Ovary (tissue), 9 donors: ENCODE results near the gene TTLL3. TPM values are rescaled to one million over a fixed set of nuclear protein-coding genes. Genes with fewer than 3 reads are reported as not detected.

Experiments
- DNase-seq, 5 donors: peaks; one replicate each; pipeline ENCODE4 v3.0.0-alpha.2; 2019 to 2020
- H3K27ac ChIP-seq, 2 donors: fragments of 200-600 bp; one replicate each; pipeline versions ENCODE4 v1.5.1 to v1.8.0; 2019 to 2022
- H3K27me3 ChIP-seq: fragments of 200-600 bp; one replicate; pipeline ENCODE4 v1.8.0; 2022
- H3K36me3 ChIP-seq: fragments of 200-600 bp; sonication (generic); one replicate; pipeline ENCODE4 v1.5.1; 2019
- H3K4me1 ChIP-seq: one replicate; pipeline ENCODE4 v1.8.1; 2013; ENCODE audit warnings: mild to moderate bottlenecking, moderate library complexity; ENCODE audit not compliant: insufficient read depth
- H3K4me3 ChIP-seq: fragments of 200-600 bp; sonication (generic); one replicate; pipeline ENCODE4 v1.5.1; 2017
- H3K9me3 ChIP-seq, 2 donors: fragments of 200-600 bp in 1 of 2; sonication (generic) in 1 of 2; one replicate each; pipeline versions ENCODE4 v1.5.1 to v1.8.1; 2013 to 2019; ENCODE audit warnings: mild to moderate bottlenecking in 1 of 2, moderate library complexity in 1 of 2
- CTCF ChIP-seq, 3 donors: fragments of 450-650 bp in 2 of 3; fragments of 200-600 bp in 1 of 3; IDR thresholded peaks; one replicate each; pipeline versions ENCODE4 v1.5.1 to v1.8.0; 2016 to 2022; ENCODE audit warnings: antibody characterized with exemption in 3 of 3, mild to moderate bottlenecking in 1 of 3
- EP300 ChIP-seq: sonication (generic); formaldehyde crosslinking; IDR thresholded peaks from one replicate; pipeline ENCODE4 v1.6.1; 2017; ENCODE audit warnings: antibody characterized with exemption
- POLR2A ChIP-seq: fragments of 450-650 bp; IDR thresholded peaks from one replicate; pipeline ENCODE4 v1.6.1; 2017; ENCODE audit warnings: antibody characterized with exemption, mild to moderate bottlenecking, moderate library complexity
- WGBS, 3 donors: extraction: QIAGEN DNeasy Blood & Tissue Kit in 1 of 3; methylation state at CpG; one replicate each; pipeline versions ENCODE4 v1.1.5 to v1.1.7; 2013 to 2017; 5-methylcytosine and 5-hydroxymethylcytosine counted together
- intact Hi-C, 4 donors: fragments of 100-400 bp; cut with DNase I; formaldehyde crosslinking; loops; one replicate each; pipeline versions ENCODE4 v1.11.0 to v1.15.1; 2022 to 2023
- polyA plus RNA-seq, 2 donors: library from polyadenylated mRNA; stranded (reverse); fragments of 200-250 nt in 1 of 2; fragments of 350-450 nt in 1 of 2; fragmentation: Illumina TruSeq in 1 of 2; extraction: RNeasy Lipid Tissue Mini Kit (QIAGEN cat#74804) in 1 of 2; gene quantifications; one replicate each; pipeline ENCODE4 v1.2.3, GENCODE V29; 2013 to 2014
- total RNA-seq, 7 donors: library from RNA; depleted of rRNA in 2 of 7; stranded (reverse); fragments of >200 nt in 2 of 7; fragmentation: NEBNext Ultra II Directional in 3 of 7; extraction: Animal tissue kit (Norgen Biotek cat#: 25700) in 3 of 7; gene quantifications; one replicate each; pipeline versions ENCODE4 v1.1.0 to v1.2.4, GENCODE V29; 2016 to 2023
- donor health status: DM: no; HTN: no; CAD: no; lungs with moderate emphysema.
- donor health status: DM: no; HTN: no; CAD: no.
- donor health status: Bipolar disorder and iron deficiency.
- donor health status: DM: yes; HTN: yes; CAD: no.
- donor health status: DM: no; HTN: no; CAD: no.
- donor health status: DM: yes; HTN: yes; CAD: no.

Gene TTLL3
- total and polyA plus RNA-seq, 9 donors = 43.0 to 94.4 (median 62.0) TPM

GRCh38 chr3:9765865-9766264 lies 44.2 kb upstream of the TTLL3 start:
- Histone ChIP-seq H3K27ac (no peak overlapping the region), H3K9me3 (no peaks in the 10 kb centered on the region), H3K4me1 (peaks cover 6% of the 10 kb centered on the region), H3K4me3 (no peak overlapping the region), H3K36me3 (no peaks in the 10 kb centered on the region), H3K27me3 (no peaks in the 10 kb centered on the region)
- DNase-seq = no peak
- intact Hi-C loops = no loop called here
- no peak for TF ChIP-seq POLR2A
- no peak for TF ChIP-seq EP300
- TF ChIP-seq CTCF (IDR thresholded peaks at IDR 0.05) = no peak
- 85 to 95% (median 86%) methylated on average over 4 of the region's 4 CpGs for WGBS, 3 donors

GRCh38 chr3:9767418-9767817 lies 42.6 kb upstream of the TTLL3 start:
- intact Hi-C loops = no loop called here
- 59 to 66% (median 65%) methylated on average over 7 of the region's 7 CpGs for WGBS, 3 donors
- H3K27ac ChIP-seq = no peak overlapping the region
- TF ChIP-seq CTCF (IDR thresholded peaks at IDR 0.05) (no peak), EP300 (no peak), POLR2A (no peak)
- H3K27me3 ChIP-seq = no peaks in the 10 kb centered on the region
- H3K4me1 ChIP-seq = peaks cover 6% of the 10 kb centered on the region
- no peaks in the 10 kb centered on the region for H3K36me3 ChIP-seq
- H3K9me3 ChIP-seq = no peaks in the 10 kb centered on the region
- no peak for DNase-seq
- no peak overlapping the region for H3K4me3 ChIP-seq

GRCh38 chr3:9768141-9768775 lies 41.8 kb upstream of the TTLL3 start:
- H3K27me3 ChIP-seq = no peaks in the 10 kb centered on the region
- peak overlapping the region; percentile 74 to 92 for H3K27ac ChIP-seq
- DNase-seq = no peak
- H3K9me3 ChIP-seq = no peaks in the 10 kb centered on the region
- no peak for TF ChIP-seq CTCF (IDR thresholded peaks at IDR 0.05)
- TF ChIP-seq POLR2A = no peak
- no peak for TF ChIP-seq EP300
- H3K4me1 ChIP-seq = peaks cover 6% of the 10 kb centered on the region
- 35 to 37% (median 36%) methylated on average over 6 of the region's 6 CpGs for WGBS, 3 donors
- intact Hi-C loops = no loop called here
- H3K4me3 ChIP-seq = no peak overlapping the region
- H3K36me3 ChIP-seq = no peaks in the 10 kb centered on the region

GRCh38 chr3:9769012-9769411 lies 41.0 kb upstream of the TTLL3 start:
- H3K9me3 ChIP-seq = no peaks in the 10 kb centered on the region
- peaks cover 6% of the 10 kb centered on the region for H3K4me1 ChIP-seq
- peak overlapping the region; percentile 74 to 92 for H3K27ac ChIP-seq

More at GRCh38 chr3:9769012-9769411, 41.0 kb upstream of the TTLL3 start:
- no peak for DNase-seq
- Histone ChIP-seq H3K36me3 (no peaks in the 10 kb centered on the region), H3K4me3 (peak overlapping the region; percentile 57), H3K27me3 (no peaks in the 10 kb centered on the region)
- intact Hi-C loops = no loop called here
- WGBS, 3 donors = 46 to 51% (median 47%) methylated on average over 5 of the region's 5 CpGs
- TF ChIP-seq POLR2A (no peak), CTCF (IDR thresholded peaks at IDR 0.05) (no peak), EP300 (no peak)
